Measurements from ENCODE around the gene CBFA2T3. TPM values are rescaled to one million over a fixed set of nuclear protein-coding genes. Genes with fewer than 3 reads are reported as not detected.

Gene CBFA2T3
- total RNA-seq, 1 donor from 2014 or later: 0.51 TPM

- intact Hi-C loops (cut with micrococcal nuclease): no loop called here
These were observed 132.5 kb downstream of the CBFA2T3 start for GRCh38 chr16:88844419-88845036.

- intact Hi-C loops (cut with micrococcal nuclease): no loop called here
These were observed 133.8 kb downstream of the CBFA2T3 start for GRCh38 chr16:88843256-88843655.

GRCh38 chr16:88842806-88843205 is 134.2 kb downstream of the CBFA2T3 start:
- intact Hi-C loops (cut with micrococcal nuclease): no loop called here

GRCh38 chr16:88842308-88842756 is 134.7 kb downstream of the CBFA2T3 start:
- intact Hi-C loops (cut with micrococcal nuclease): no loop called here

DNA sequence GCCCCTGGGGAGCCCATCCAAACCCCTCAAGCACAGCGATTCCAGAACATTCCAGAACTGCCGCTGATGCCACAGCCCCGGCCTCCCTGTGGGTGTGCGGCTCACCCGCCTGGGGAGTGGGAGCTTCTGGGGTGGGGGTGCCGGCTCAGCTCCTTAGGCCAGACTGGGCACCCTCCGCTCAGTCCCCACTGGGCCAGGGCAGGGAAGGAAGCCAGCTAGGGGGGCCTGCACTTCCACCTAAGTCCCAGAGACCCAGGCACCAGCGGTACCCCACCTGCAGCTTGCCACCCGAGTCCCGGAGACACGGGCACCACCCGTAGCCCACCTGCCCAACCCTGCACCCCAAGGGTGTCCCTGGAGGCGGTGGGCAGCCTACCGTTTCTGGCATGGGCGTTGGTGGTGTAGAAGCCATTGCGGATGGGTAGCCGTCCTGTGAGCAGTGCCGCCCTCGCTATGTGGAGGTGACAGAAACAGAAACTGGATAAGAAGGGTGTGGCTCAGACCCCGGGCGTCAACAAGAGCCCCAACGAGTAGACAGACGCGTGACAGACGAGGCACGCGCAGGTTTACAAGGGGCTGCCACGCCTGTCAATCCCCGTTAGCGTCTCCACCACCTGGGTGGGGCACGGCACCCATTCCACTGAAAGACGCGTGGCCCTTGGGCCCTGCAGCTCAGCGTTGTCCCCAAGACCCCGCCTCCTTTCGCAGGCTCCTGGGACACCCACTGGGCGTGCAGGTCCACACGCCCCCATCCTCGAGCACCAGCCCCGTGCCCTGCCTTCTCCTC is 135.3 kb downstream of the CBFA2T3 start:
- intact Hi-C loops (cut with micrococcal nuclease): no loop called here

DNA sequence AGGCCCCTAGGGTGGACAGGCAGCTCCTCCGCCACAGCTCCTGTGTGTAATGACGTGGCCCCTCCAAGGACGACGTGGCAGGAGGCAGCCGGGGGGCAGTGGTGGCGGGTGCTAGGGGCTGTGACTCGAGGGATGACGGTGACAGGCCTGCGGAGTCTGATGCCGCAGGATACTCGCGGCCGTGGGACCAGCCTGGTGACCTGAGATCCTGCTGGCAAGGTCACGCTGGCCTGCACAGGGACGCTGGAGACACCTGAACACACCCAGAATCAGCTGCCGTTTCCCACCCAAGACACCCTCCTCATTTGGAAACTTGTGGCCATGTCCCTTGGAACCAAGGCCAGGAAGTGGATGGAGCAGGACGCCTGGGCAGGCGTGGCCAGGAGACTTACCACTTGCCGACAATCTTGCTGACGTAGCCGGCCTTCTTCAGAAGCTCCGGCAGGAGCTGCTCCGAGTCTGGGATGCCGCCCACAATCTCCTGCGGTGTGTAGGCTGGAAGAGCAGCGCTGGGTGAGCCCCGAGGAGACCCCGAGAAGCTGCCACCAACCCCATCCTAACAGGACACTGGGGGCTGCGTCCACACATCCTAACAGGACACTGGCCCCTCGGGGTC is 136.3 kb downstream of the CBFA2T3 start:
- intact Hi-C loops (cut with micrococcal nuclease): no loop called here

- intact Hi-C loops (cut with micrococcal nuclease): no loop called here
These were observed 137.0 kb downstream of the CBFA2T3 start for GRCh38 chr16:88839745-88840599.

GRCh38 chr16:88839026-88839529 is 137.9 kb downstream of the CBFA2T3 start:
- intact Hi-C loops (cut with micrococcal nuclease): no loop called here

DNA sequence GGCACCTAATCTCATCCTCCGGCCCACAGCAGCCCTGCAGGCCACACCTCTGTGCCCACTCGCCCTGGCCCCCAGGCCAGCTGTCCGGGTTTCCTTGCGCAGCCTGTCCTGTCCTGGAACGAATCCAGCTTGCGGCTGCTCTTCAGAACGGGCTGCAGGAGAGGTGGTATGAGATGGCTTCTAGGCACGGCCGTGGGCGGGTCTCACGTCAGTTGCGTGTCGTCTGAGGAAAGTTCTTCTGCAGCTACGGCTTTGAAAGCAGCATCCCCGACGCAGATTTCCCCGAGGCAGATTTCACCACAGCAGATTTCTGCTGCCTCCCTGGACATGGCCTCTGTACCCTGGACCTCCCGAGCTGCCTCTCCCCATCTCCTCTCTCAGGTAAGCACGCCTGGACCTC is 138.4 kb downstream of the CBFA2T3 start:
- intact Hi-C loops (cut with micrococcal nuclease): no loop called here

DNA sequence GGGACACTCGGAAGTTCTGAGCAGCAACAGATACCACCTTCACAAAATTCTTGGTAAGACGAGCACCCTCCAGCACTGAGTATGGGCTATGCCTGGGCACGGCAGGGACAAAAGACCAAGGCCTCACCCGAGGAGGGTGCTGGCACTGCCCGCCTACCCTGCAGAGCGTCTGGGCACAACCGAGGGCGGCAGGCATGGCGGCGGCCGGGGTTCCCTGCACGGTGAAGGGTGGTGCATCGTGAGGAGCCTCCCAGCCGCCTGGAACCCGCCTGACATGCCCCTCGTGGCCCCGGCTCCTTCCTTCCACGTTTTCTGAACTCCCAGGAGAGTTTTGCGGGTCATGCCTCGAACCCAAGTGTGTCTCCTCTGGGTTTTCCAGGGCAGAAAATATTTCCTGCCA is 139.2 kb downstream of the CBFA2T3 start:
- intact Hi-C loops (cut with micrococcal nuclease): no loop called here

- intact Hi-C loops (cut with micrococcal nuclease): no loop called here
These were observed 140.2 kb downstream of the CBFA2T3 start for GRCh38 chr16:88836791-88837190.

DNA sequence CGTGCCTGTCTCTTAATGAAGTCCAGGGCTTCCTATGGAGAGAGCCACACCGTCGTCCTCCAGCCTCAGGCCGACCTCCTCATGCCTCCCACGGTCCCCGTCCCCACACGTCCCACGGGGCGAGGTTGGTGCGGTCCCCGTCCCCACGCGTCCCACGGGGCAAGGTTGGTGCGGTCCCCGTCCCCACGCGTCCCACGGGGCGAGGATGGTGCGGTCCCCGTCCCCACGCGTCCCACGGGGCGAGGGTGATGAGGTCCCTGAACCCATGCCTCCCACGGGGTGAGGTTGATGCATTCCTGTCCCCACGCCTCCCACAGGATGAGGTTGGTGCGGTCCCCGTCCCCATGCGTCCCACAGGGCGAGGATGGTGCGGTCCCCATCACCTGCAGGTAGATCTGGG is 141.2 kb downstream of the CBFA2T3 start:
- intact Hi-C loops (cut with micrococcal nuclease): no loop called here

DNA sequence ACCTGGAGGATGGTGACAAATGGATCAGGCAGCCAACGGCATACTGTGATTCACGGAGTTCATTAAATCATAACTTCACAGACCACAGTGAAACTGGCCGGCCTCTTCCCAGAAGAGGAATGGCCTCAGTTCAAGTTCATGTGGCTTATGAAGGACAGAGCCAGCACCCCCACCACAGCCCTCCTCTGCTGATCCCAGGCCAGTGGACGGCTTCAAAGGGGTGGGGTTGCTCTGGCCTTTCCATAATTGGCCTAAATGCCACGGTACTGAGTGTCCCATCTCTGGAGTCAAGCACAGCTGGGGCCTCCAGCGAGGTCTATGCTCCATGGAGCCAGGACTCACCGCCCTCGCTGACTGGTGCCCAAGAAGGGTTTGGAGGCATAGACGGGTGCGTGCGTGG is 141.6 kb downstream of the CBFA2T3 start:
- intact Hi-C loops (cut with micrococcal nuclease): no loop called here

DNA sequence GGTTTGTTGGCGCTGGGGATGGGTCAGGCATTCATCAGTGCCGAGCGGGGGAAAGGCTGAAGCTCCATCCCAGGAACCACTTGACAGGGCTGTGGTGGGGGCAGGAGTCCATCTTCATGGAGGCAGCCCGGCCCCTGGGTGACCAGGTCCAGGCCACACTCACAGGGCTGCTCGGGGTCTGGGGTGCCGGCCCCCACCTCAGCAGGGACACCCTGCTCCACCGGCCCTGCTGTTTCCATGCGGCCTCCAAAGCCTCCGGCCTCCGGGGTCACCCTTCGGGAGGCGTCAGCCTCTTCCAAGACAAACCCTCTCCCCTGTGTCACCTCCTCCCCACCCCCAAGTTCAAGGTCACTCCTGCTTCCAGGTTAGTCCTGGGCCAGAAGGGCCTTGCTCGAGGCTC is 142.3 kb downstream of the CBFA2T3 start:
- intact Hi-C loops (cut with micrococcal nuclease): no loop called here

GRCh38 chr16:88833086-88833485 is 143.9 kb downstream of the CBFA2T3 start:
- intact Hi-C loops (cut with micrococcal nuclease): no loop called here

GRCh38 chr16:88831838-88832237 is 145.2 kb downstream of the CBFA2T3 start:
- intact Hi-C loops (cut with micrococcal nuclease): no loop called here

DNA sequence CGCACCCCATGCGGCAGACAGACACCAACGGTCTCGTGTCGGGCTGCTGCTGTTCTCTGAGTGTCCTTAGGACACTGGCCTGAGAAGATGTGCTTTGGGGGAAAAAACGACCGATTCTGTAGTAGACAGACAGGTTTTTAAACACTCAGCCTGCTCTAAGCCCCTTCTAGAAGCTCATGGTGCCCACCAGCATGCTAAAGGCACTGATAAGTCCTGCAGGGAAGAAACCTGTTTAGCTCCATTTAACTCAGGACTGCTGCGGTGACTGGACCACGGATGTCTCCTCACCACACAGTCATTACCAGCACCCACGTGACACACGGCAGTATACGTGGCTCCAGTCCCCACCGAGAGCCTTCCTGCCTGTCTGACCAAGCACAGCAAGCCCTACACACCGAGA is 146.2 kb downstream of the CBFA2T3 start:
- intact Hi-C loops (cut with micrococcal nuclease): no loop called here

DNA sequence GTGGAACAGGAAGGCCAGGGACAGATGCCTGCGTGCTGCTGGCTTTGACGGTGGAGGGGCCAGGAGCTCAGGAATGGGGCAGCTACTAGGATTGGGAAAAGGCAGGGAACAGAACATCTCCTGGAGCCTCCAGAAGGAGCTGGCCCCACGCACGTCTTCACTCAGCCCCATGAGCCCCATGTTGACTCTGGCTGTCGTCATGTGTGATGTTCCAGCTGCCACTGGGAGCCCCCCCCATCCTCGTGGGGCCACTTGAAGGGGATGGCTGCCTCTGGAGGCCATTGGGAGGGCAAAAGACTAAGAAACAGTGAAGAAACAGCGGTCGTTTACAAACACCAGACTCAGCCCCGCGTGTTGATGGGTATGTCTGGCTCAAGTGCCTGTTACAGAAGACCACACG is 146.7 kb downstream of the CBFA2T3 start:
- intact Hi-C loops (cut with micrococcal nuclease): no loop called here

GRCh38 chr16:88828711-88829110 is 148.3 kb downstream of the CBFA2T3 start:
- intact Hi-C loops (cut with micrococcal nuclease): no loop called here

- intact Hi-C loops (cut with micrococcal nuclease): no loop called here
These were observed 149.3 kb downstream of the CBFA2T3 start for GRCh38 chr16:88827727-88828126.

- intact Hi-C loops (cut with micrococcal nuclease): no loop called here
These were observed 150.8 kb downstream of the CBFA2T3 start for GRCh38 chr16:88826070-88826840.
